SJSA1 (cell line): Measurements from ENCODE around the gene TRIM38. TPM values are rescaled to one million over a fixed set of nuclear protein-coding genes. Genes with fewer than 3 reads are reported as not detected.

Experiments
- DNase-seq, 2 experiments: peaks; one replicate each; pipeline ENCODE4 v3.0.0-alpha.2; 2015 to 2020; ENCODE audit warnings: low spot score in 2 of 2, low read depth in 1 of 2
- H3K27ac ChIP-seq: fragments of 250-450 bp; sonication (Bioruptor Pico); 2 replicates; pipeline ENCODE4 v1.5.1; 2020; ENCODE audit warnings: mild to moderate bottlenecking, moderate library complexity
- H3K27me3 ChIP-seq: fragments of 250-450 bp; sonication (Bioruptor Pico); replicated peaks from 2 replicates; pipeline ENCODE4 v1.5.1; 2020; ENCODE audit warnings: mild to moderate bottlenecking, moderate library complexity
- H3K36me3 ChIP-seq: fragments of 250-450 bp; sonication (Bioruptor Pico); 2 replicates; pipeline ENCODE4 v1.5.1; 2020; ENCODE audit warnings: mild to moderate bottlenecking
- H3K4me1 ChIP-seq: fragments of 250-450 bp; sonication (Bioruptor Pico); replicated peaks from 2 replicates; pipeline ENCODE4 v1.6.1; 2021; ENCODE audit warnings: mild to moderate bottlenecking
- H3K4me3 ChIP-seq: fragments of 250-450 bp; sonication (Bioruptor Pico); 2 replicates; pipeline ENCODE4 v1.5.1; 2020; ENCODE audit warnings: mild to moderate bottlenecking
- H3K9me3 ChIP-seq: fragments of 250-450 bp; sonication (Bioruptor Pico); replicated peaks from 2 replicates; pipeline ENCODE4 v1.5.1; 2020; ENCODE audit warnings: mild to moderate bottlenecking
- total RNA-seq: library from RNA; depleted of rRNA; stranded (reverse); fragments of >200 nt; shearing (Covaris generic); gene quantifications from 2 replicates; pipeline ENCODE4 v1.2.3, GENCODE V29; 2014; rRNA removed

The TRIM38 gene, protein sequence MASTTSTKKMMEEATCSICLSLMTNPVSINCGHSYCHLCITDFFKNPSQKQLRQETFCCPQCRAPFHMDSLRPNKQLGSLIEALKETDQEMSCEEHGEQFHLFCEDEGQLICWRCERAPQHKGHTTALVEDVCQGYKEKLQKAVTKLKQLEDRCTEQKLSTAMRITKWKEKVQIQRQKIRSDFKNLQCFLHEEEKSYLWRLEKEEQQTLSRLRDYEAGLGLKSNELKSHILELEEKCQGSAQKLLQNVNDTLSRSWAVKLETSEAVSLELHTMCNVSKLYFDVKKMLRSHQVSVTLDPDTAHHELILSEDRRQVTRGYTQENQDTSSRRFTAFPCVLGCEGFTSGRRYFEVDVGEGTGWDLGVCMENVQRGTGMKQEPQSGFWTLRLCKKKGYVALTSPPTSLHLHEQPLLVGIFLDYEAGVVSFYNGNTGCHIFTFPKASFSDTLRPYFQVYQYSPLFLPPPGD
- 7.0 and 7.2 TPM in 2 replicates for total RNA-seq

DNA sequence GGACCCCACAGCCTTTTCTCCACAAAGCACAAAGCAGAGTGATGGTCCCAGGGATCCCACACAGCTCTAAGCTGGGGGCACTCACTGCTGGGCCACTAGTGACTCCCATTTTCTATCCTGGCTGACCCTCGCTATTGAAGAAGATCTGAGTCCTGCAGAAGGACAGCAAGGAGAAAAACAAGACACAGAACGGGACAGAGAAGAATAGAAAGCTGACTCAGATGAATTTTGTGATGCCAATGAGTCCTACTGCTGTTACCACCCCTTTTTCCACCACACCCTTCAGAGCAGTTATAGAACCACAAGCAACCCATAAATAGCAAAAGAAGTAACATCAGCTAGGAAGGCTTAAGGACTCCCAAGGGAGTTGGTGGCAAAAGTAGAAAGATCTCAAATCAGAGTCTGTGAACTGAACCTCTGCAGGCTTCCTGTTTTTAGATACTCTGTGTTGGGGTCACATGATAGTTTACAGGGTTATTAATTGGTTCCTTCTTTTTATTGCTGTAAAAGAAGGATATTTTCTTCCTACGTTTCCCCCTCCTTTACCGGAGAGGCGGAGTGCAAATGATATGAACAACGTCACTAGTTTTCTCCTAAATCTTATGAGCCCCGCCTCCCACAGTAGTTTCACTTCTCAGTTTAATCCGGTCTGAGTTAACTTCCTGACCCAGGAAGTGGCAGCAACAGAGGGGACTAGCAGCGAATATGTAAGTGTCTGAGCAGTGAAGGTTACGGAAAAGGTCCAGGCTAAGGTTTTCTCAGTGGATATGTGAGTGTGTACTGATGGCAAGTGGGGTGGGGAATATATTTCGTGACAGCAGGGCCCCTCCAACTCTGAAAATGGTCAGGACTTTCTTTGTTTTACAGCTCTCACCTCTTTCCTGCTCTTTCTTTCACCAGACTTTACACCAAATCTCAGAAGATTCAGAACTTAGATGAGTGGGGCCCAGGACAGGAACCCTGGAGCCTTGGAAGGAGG is at the start of gene TRIM38:
TRIM38 (plus strand) TSS at position 654 of the 979 bp plus-strand sequence. CDS start 3,721 bp downstream, outside the sequence.
- peak within 1 kb of the TSS; percentile 47 for H3K4me3 ChIP-seq
- peak; percentile 77 to 84 for DNase-seq
- no peaks in the 10 kb centered on the region; the same call in 1 of the 2 replicates for H3K9me3 ChIP-seq
- no peaks in the 10 kb centered on the region for H3K27me3 ChIP-seq
- H3K36me3 ChIP-seq: peaks cover 28% of the 10 kb centered on the region
- H3K27ac ChIP-seq: peak within 1 kb of the TSS; percentile 85
- H3K4me1 ChIP-seq: peaks cover 13% of the 10 kb centered on the region

DNA sequence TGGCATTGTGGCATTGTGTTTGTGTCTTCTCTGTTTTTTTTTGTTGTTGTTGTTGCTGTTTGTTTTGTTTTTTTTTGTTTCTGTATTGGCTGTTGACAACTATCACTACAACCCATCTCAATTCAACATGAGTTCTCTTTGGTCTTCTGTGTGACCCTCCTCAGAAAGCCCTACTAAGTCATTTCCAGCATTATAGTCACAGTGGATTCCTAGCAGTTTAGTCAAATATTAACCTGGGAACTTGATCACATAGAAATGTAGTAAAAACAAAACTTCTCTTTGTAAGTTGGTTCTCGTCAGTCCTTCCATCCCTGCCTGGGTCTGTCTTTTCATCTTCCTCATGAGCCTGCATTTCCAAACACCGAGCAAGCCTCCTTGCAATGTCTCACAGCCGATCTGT is 48.9 kb upstream of the TRIM38 start:
- Histone ChIP-seq H3K4me3 (no peak overlapping the region), H3K4me1 (no peaks in the 10 kb centered on the region), H3K36me3 (no peaks in the 10 kb centered on the region), H3K27ac (no peak overlapping the region), H3K9me3 (no peaks in the 10 kb centered on the region), H3K27me3 (no peaks in the 10 kb centered on the region)
- no peak for DNase-seq

DNA sequence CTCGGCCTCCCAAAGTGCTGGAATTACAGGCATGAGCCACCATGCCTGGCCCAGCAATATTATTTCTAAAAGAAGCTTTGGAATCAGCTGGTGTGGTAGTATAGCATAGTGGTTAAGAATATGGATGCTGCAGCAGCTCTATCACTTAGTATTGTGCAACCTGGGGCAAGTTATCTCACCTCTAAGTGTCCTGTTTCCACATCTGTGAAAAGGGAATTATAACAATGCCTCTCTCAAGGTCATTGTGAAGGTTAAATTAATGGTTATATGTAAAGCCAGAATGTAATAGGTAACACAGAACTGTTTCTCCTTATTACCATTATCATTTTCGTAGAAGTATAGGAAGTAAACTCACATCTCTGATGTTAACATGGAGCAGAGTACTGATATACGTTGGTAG is 46.3 kb upstream of the TRIM38 start:
- H3K27me3 ChIP-seq: no peaks in the 10 kb centered on the region
- no peaks in the 10 kb centered on the region for H3K4me1 ChIP-seq
- no peaks in the 10 kb centered on the region for H3K9me3 ChIP-seq
- H3K4me3 ChIP-seq: no peak overlapping the region
- no peak for DNase-seq
- H3K36me3 ChIP-seq: no peaks in the 10 kb centered on the region
- no peak overlapping the region for H3K27ac ChIP-seq

DNA sequence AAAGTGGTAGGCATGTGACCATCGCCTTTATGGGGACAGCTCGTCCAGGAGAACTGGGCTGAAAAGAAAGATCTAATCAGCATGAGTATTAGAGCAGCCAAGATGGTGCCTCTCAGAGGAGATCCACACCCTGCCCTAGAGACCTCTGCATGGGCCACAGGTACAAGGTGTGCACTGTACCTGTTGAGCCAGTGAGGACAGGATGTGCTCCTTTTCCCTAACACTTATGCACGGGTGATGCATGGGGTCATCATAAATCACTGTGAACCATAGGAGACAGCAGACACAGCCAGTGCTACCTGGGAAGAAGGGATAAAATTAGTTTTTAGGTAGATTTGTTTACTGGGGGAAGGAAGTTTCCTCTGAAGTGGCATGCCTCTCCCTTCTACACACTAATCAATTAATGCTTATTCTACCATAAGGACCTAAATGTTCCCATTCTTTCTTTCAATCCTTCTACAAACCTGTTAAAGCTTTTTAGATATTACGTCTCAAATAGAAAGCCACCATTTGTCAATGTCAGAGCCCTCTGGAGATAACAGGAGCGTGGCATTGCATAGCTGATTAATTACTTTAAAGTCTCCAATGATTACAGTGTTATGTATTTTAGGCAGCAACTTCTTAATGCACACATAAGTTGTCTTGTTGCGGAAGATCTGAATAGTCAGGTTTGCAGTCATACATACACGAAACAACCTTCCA is 45.7 kb upstream of the TRIM38 start:
- DNase-seq: no peak
- H3K27me3 ChIP-seq: no peaks in the 10 kb centered on the region
- no peaks in the 10 kb centered on the region for H3K4me1 ChIP-seq
- H3K36me3 ChIP-seq: no peaks in the 10 kb centered on the region
- H3K27ac ChIP-seq: no peak overlapping the region
- no peaks in the 10 kb centered on the region for H3K9me3 ChIP-seq
- no peak overlapping the region for H3K4me3 ChIP-seq

DNA sequence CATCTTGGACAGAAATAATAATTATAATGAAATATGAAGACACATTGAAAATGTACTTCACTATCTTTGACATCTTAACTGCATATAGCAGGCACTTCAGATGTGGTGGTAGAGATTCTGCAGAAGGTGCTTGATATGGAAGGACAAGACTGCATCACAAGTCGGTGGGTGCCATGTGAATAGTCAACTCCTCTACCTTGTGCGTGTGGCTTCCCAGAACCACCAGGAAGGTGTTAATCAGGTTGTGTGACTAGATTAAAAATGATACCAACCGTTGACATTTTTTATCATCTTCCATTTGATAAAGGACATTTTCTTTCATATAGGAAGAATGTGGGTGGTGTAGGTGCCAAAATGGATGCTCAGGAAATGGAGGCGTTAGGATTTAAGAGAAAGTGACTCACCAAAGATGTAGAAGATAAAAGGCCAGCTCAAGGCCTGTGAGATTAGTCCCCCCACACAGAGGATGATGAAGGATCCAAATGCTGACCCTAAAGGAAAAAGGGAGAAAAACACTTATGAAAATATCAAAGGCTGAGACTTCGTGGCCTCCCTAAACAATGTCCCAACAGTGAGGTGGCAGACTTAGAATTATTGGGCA is 44.4 kb upstream of the TRIM38 start:
- no peaks in the 10 kb centered on the region for H3K4me1 ChIP-seq
- H3K4me3 ChIP-seq: no peak overlapping the region
- H3K9me3 ChIP-seq: no peaks in the 10 kb centered on the region
- no peak overlapping the region for H3K27ac ChIP-seq
- no peaks in the 10 kb centered on the region for H3K27me3 ChIP-seq
- no peaks in the 10 kb centered on the region for H3K36me3 ChIP-seq
- no peak for DNase-seq

DNA sequence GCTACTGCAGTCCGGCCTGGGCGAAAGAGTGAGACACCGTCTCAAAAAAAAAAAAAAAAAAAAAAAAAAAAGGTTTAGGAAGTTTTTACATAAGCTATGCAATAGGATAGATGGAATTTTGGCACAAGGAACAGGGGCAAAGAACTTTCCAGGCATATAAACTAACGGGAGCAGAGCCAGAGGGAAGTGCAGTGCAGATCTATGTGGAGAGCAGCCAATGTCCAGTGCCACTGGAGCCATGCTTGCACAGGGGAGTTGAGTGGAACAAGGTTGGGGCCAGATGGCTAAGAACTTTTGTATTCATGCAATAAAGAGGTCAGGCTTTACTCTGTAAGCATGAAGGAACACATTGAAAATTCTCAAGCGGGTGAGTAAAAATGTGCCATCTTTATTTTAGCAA is 42.9 kb upstream of the TRIM38 start:
- H3K27me3 ChIP-seq: no peaks in the 10 kb centered on the region
- no peak for DNase-seq
- no peaks in the 10 kb centered on the region for H3K9me3 ChIP-seq
- no peak overlapping the region for H3K4me3 ChIP-seq
- H3K4me1 ChIP-seq: no peaks in the 10 kb centered on the region
- no peaks in the 10 kb centered on the region for H3K36me3 ChIP-seq
- no peak overlapping the region for H3K27ac ChIP-seq

DNA sequence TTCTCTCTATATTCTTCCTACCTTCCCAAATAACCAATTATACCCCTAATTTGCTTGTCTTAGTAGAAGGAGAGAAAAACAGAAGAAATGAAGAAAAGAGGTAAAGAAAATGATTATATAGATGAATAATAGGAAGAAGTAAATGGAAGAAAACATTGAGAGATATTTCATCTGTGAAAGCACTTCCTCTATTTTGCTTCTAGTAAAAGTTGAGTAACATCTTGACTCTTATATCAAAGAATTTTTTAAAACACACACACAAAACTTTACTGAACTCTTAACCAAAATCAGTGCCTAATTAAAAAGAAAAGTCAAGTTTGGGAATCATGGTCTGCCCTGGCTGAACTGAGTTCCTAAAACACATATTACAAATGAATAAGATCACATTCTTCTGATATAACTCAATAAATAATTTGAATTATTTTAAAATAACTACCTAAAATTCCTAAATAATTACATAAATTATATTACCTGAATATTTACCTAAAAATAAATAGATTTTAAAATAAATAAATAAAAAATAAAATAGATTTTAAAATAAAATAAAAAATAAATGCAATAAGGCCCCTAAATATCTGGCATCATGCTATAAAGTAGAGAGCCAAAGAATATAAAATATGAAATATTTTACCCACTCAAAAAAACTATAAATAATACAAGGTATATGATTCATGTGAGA is 40.9 kb upstream of the TRIM38 start:
- H3K27ac ChIP-seq: no peak overlapping the region

DNA sequence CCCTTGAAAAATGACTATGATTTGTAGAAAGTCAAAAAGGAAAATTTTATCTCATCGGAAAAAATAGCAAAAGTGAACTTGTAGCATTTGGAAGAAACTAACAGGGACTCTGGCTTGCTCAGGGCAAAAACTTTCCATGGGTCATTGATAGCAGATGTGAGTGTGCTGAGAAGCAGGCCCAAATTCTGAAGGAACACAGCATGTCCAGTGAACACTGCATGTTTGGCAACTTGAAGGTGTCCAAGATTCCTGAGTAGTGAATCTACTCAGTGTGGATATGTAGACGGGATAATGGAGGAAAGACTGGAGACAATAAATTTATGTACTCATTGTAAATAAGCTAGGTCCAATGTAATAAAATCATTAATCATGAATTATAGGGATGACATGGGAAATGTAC is 40.3 kb upstream of the TRIM38 start:
- Histone ChIP-seq H3K36me3 (no peaks in the 10 kb centered on the region), H3K4me3 (no peak overlapping the region), H3K27ac (no peak overlapping the region), H3K27me3 (no peaks in the 10 kb centered on the region; the same call in 1 of the 2 replicates), H3K9me3 (no peaks in the 10 kb centered on the region), H3K4me1 (no peaks in the 10 kb centered on the region)
- DNase-seq: no peak

More for the DNA sequence above, 40.9 kb upstream of the TRIM38 start:
- Histone ChIP-seq H3K36me3 (no peaks in the 10 kb centered on the region), H3K27me3 (no peaks in the 10 kb centered on the region; the same call in 1 of the 2 replicates), H3K4me3 (no peak overlapping the region), H3K9me3 (no peaks in the 10 kb centered on the region), H3K4me1 (no peaks in the 10 kb centered on the region)
- no peak for DNase-seq

DNA sequence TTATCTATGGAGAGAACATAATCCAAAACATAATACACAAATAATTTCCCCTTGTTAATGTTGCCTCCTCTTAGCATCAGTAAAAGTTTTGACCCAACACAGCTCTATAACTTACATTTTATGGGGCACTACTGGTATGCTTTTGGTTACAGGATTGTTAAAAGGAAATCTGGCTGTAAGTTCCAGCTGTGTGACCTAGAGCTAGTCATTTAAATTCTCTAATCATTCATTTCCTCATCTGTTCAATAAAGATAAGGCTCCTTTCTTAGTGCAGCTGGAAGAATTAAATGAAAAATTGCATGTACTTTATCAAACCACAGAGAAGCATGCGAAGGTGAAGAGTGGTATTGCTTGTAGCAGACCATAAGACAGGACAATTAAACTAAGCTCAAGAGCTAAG is 36.7 kb upstream of the TRIM38 start:
- no peak overlapping the region for H3K27ac ChIP-seq
- no peak for DNase-seq
- H3K4me1 ChIP-seq: no peaks in the 10 kb centered on the region
- H3K27me3 ChIP-seq: no peaks in the 10 kb centered on the region; the same call in 1 of the 2 replicates
- H3K9me3 ChIP-seq: no peaks in the 10 kb centered on the region
- no peak overlapping the region for H3K4me3 ChIP-seq
- no peaks in the 10 kb centered on the region for H3K36me3 ChIP-seq

DNA sequence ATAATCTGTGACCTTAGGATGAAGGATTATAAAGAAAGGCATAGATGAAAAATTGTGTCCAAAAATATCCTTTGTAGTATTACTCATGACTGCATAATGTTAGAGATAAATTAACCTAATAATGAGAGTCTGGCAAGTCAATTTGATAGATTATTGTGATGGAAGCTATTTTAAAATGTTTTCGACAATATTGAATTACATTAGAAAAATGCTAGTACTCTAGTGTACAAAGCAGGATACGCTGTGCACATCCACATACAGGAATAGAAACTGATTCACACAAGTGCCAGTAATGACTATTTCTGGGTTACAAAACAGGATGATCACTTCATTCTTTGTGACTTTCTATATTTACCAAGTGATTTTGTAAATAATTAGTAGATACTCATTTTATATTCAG is 35.4 kb upstream of the TRIM38 start:
- Histone ChIP-seq H3K9me3 (no peaks in the 10 kb centered on the region), H3K36me3 (no peaks in the 10 kb centered on the region), H3K27ac (no peak overlapping the region), H3K27me3 (no peaks in the 10 kb centered on the region; the same call in 1 of the 2 replicates), H3K4me1 (no peaks in the 10 kb centered on the region), H3K4me3 (no peak overlapping the region)
- DNase-seq: no peak

DNA sequence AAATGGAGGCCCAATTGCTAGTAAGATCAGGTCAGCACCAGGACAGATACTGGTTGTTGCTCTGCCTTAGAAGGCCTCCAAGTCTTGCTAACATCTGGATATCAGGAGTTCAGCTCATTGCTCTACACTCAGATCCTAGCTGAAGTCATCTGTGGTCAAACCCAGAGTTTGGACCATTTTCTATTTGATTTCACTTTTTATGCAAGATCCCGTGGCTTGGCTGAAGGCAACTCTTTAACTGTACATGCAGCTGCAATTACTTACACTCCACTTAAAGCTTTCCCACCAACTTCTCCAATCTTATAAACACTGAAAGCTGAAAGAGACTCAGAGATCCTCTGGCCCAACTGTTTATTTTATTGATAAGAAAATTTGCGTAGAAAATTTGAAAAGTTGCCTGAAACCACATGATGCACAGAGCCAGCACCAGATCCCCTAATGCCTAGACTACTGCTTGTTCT is 34.8 kb upstream of the TRIM38 start:
- H3K4me3 ChIP-seq: no peak overlapping the region
- DNase-seq: no peak
- no peaks in the 10 kb centered on the region; the same call in 1 of the 2 replicates for H3K27me3 ChIP-seq
- no peaks in the 10 kb centered on the region for H3K9me3 ChIP-seq
- H3K4me1 ChIP-seq: no peaks in the 10 kb centered on the region
- H3K27ac ChIP-seq: no peak overlapping the region
- H3K36me3 ChIP-seq: no peaks in the 10 kb centered on the region

DNA sequence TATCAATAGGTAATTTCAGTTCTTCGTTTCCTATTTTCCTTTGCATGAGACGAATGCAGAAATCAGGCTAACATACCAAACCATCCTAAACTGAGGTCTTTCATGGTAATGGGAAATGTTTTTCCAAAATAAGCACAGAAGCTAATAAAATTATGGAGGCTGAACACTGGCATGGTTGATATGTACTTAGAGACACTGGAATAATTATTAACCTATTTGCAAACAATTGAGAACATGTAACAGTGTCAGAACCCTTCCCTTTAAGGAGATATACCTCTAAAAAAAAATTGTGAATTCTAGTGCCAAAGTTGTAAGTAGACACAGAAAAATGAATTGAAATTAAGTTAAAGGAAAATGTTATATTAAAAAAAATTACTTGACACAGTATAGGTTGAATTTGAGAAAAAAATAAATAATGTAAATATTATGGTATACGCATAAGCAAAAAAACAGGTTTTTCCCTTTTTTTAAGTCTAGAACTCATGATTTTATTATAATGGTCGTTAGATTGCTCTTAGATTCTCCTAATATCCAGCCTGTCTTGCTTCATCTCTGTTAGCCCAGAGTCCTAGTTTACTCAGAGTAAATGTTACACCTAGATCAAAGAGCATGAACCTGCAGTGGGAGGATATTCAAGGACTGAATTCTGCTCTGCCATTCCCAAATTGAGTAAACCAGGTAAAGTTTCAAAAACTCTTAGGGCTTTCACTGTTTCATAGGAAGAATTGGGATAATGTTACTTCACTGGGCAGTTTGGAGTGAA is 33.9 kb upstream of the TRIM38 start:
- Histone ChIP-seq H3K9me3 (no peaks in the 10 kb centered on the region), H3K27me3 (no peaks in the 10 kb centered on the region; the same call in 1 of the 2 replicates), H3K4me1 (no peaks in the 10 kb centered on the region), H3K27ac (no peak overlapping the region), H3K36me3 (no peaks in the 10 kb centered on the region), H3K4me3 (no peak overlapping the region)
- no peak for DNase-seq
